ENCODE results near the gene GPC1.
"Not testable (repeated sequence)": the region's sequence is repeated elsewhere in the genome, so short reads cannot be mapped to it uniquely, and the experiment has no call there.

Gene GPC1

GRCh38 chr2:240435457-240435947, at the start of gene GPC1:
Gene GPC1, plus strand, starts transcription at chr2:240435663. Its CDS starts 256 bp downstream, at chr2:240435919.
- DNase-seq = peak in 1 of 2 experiments; percentile 90

- DNase-seq = no peak
Observed at GRCh38 chr2:240386326-240386725, 49.1 kb upstream of the GPC1 start.

- not testable (repeated sequence) for DNase-seq
Observed at GRCh38 chr2:240386743-240387142, 48.7 kb upstream of the GPC1 start.

- DNase-seq = no peak
Observed at GRCh38 chr2:240387325-240387668, 48.2 kb upstream of the GPC1 start.

GRCh38 chr2:240387669-240388358, 47.6 kb upstream of the GPC1 start:
- DNase-seq = no peak

GRCh38 chr2:240388471-240389301, 46.8 kb upstream of the GPC1 start:
- DNase-seq = no peak

GRCh38 chr2:240389302-240389805, 46.1 kb upstream of the GPC1 start:
- DNase-seq = no peak

- DNase-seq = no peak
Observed at GRCh38 chr2:240390091-240391073, 45.1 kb upstream of the GPC1 start.

- no peak for DNase-seq
Observed at GRCh38 chr2:240391111-240392051, 44.1 kb upstream of the GPC1 start.

GRCh38 chr2:240392084-240392947, 43.1 kb upstream of the GPC1 start:
- DNase-seq = no peak

GRCh38 chr2:240392948-240393830, 42.3 kb upstream of the GPC1 start:
- no peak for DNase-seq

GRCh38 chr2:240393831-240394410, 41.5 kb upstream of the GPC1 start:
- DNase-seq = no peak

GRCh38 chr2:240394549-240394948, 40.9 kb upstream of the GPC1 start:
- DNase-seq = no peak

GRCh38 chr2:240395448-240395847, 40.0 kb upstream of the GPC1 start:
- DNase-seq = no peak

GRCh38 chr2:240395896-240396622, 39.4 kb upstream of the GPC1 start:
- no peak for DNase-seq

GRCh38 chr2:240396623-240397541, 38.6 kb upstream of the GPC1 start:
- no peak for DNase-seq

GRCh38 chr2:240397542-240397916, 37.9 kb upstream of the GPC1 start:
- DNase-seq = no peak
